Adrenal gland (tissue), 5 donors: ENCODE data around the gene NISCH.

Source experiments
- CTCF ChIP-seq, 6 experiments: fragments of 450-650 bp in 4 of 6; fragments of 200-600 bp in 2 of 6; sonication (generic) in 1 of 6; IDR thresholded peaks; 1 replicate in 5 of 6; 2 replicates in 1 of 6; pipeline versions ENCODE4 v1.5.1 to v1.8.0; 2016 to 2021; ENCODE audit warnings: antibody characterized with exemption in 6 of 6, mild to moderate bottlenecking in 2 of 6, moderate library complexity in 1 of 6
- POLR2A ChIP-seq, 2 donors: fragments of 450-650 bp; IDR thresholded peaks; one replicate each; pipeline ENCODE4 v1.6.1; 2017; ENCODE audit warnings: antibody characterized with exemption in 2 of 2, mild to moderate bottlenecking in 2 of 2, moderate library complexity in 1 of 2
- donor health status: DM: no; HTN: no; CAD: no.

GRCh38 chr3:52528586-52529375 lies 73.4 kb downstream of the NISCH start:
- TF ChIP-seq CTCF (IDR thresholded peaks at IDR 0.05) (no peak), POLR2A (IDR thresholded peaks at IDR 0.05) (no peak)
